ENCODE measurements around the gene EDNRA.

EDNRA gene

DNA sequence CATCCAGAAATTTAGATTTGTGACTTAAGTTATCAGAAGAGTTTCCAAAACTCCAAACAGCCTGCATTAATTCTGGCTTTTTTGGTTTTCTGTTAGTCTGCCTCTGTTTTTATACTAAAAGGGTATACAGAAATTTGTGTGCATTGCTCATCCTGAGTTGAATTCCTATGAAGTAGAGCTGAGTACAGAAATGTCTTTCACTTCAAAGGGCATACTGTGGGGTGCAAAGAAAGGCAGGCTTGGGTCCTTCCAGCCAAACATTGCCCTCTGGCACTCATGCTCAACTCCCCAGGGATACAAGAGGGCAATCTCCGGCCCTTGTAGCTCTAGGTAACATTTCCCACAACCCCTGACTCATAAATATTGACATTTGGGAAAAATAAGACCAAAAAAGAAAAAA is 108.7 kb downstream of the EDNRA start:
- DNase-seq (ENCODE audit: low read depth) = no peak

DNA sequence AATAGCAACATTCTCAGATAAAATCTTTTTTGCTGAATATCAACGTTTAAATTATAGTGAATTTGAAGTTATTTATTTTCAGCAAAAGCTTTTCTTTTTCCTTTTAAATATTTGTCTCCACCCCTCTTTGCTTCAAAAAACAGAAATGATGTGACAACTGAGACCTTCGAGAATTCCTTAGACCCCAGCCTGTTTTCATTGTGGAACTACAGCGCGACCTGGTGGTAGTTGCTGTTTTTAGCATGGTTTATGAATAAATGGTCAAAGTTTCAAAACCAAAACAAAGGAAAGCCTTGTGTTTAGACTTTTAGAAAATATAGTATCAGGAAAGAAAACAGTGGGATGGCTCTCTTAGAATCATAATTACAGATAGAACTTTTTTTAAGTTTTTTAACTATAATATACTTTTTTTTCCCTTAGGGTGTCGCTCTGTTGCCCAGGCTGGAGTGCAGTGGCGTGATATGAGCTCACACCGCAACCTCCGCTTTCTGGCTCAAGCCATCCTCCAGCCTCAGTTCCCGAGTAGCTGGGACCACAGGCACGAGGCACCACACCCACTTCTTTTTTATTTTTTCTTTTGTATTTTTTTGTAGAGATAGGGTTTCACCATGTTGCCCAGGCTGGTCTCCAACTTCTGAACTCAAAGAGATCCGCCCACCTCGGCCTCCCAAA is 109.5 kb downstream of the EDNRA start:
- DNase-seq (ENCODE audit: low read depth) = peak; percentile 7

DNA sequence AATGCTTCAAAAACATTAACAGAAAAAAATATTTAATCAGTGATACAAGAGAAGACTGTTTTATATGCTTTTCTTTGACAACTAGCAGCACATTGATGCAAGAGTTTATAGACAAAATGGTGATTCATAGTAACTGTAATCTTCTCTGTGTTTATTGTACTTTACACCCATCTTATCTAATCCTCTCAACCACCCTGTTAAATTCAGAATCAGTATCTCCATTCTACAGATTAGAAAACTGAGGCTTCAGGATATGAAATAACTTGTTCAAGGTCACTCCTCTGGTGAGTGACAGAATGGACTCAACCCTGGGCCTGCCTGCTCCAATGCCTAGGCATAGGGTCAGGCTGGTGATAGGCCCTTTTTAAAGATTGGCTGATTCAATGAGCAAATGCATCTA is 110.2 kb downstream of the EDNRA start:
- no peak for DNase-seq (ENCODE audit: low read depth)

DNA sequence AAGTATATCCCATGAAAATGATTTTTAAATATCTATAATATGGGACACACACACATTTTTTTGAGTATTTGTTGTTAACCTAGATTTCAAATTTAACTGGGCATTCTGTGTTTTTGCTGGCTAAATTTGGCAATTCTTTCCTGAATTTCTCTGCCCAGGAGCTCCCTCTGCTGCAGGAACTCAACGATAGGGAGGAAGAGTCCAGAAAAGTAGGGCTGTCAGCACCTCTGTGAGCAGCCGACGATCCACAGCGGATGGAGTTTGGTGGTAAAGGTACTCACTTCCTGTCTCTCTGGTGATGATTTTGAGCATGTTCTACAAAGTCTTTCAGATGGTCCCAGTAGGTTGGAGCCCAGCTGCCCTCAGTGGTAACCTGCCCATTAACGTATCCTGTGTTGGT is 113.2 kb downstream of the EDNRA start:
- DNase-seq (ENCODE audit: low read depth) = no peak

Measured in stimulated activated CD8-positive, alpha-beta memory T cell treated with anti-CD3 and anti-CD28 coated beads, Interleukin-4, amount 100 ng/mL, for 24 hours (primary cell).